HepG2 (cell line): ENCODE measurements around the gene AMER3. TPM values are rescaled to one million over a fixed set of nuclear protein-coding genes. Genes with fewer than 3 reads are reported as not detected.
A peak's percentile ranks its signal among the peaks of the same experiment; 100 is the strongest.

ENCODE experiments used
- ATM ChIP-seq: fragments of 450-650 bp; IDR thresholded peaks from 2 replicates; pipeline ENCODE4 v1.7.1; 2017; ENCODE audit warnings: mild to moderate bottlenecking, borderline replicate concordance
- CBX5 ChIP-seq: sonication (generic); formaldehyde crosslinking; IDR thresholded peaks from 2 replicates; pipeline ENCODE4 v1.4.0; 2020; ENCODE audit warnings: missing genetic modification reagents, borderline replicate concordance
- ELF1 ChIP-seq: sonication (generic); formaldehyde crosslinking; IDR thresholded peaks from 2 replicates; pipeline ENCODE4 v1.4.0; 2020; ENCODE audit warnings: missing genetic modification reagents
- ELF3 ChIP-seq: IDR thresholded peaks from 2 replicates; pipeline ENCODE4 v1.6.1; 2016; ENCODE audit warnings: missing genetic modification reagents, missing compliant biosample characterization
- GABPB1 ChIP-seq: IDR thresholded peaks from 2 replicates; pipeline ENCODE4 v1.6.1; 2016; ENCODE audit warnings: mild to moderate bottlenecking, missing genetic modification reagents, moderate library complexity, missing compliant biosample characterization
- HMGXB4 ChIP-seq, 2 experiments: sonication (generic) in 1 of 2; formaldehyde crosslinking in 1 of 2; IDR thresholded peaks; 2 replicates each; pipeline versions ENCODE4 v1.4.0 to v1.6.1; 2018 to 2020; ENCODE audit warnings: missing genetic modification reagents in 2 of 2, borderline replicate concordance in 1 of 2, low read depth in 1 of 2, mild to moderate bottlenecking in 1 of 2, missing biosample characterization in 1 of 2
- HOXA5 ChIP-seq: sonication (generic); formaldehyde crosslinking; IDR thresholded peaks from 2 replicates; pipeline ENCODE4 v1.4.0; 2020; ENCODE audit warnings: missing genetic modification reagents
- MAFK ChIP-seq, 2 experiments: IDR thresholded peaks in 1 of 2; conservative IDR thresholded peaks in 1 of 2; 2 replicates each; pipeline ENCODE4 v1.6.1; 2011; ENCODE audit warnings: improper control_type of control experiment in 2 of 2, low read length in 2 of 2
- PAF1 ChIP-seq: IDR thresholded peaks from 2 replicates; pipeline ENCODE4 v1.6.1; 2016; ENCODE audit warnings: missing genetic modification reagents, missing compliant biosample characterization
- PHB2 ChIP-seq: fragments of 450-650 bp; IDR thresholded peaks from 2 replicates; pipeline ENCODE4 v1.6.1; 2018; ENCODE audit not compliant: partially characterized antibody
- PTBP1 ChIP-seq: fragments of 200-400 bp; formaldehyde crosslinking; IDR thresholded peaks from 2 replicates; pipeline ENCODE4 v1.6.1; 2018; ENCODE audit warnings: low read length, low read depth; ENCODE audit not compliant: poor library complexity, severe bottlenecking
- RELA ChIP-seq: sonication (generic); formaldehyde crosslinking; IDR thresholded peaks from 2 replicates; pipeline ENCODE4 v1.4.0; 2020; ENCODE audit warnings: missing genetic modification reagents
- TEF ChIP-seq: sonication (generic); formaldehyde crosslinking; IDR thresholded peaks from 2 replicates; pipeline ENCODE4 v1.5.0; 2020; ENCODE audit warnings: missing genetic modification reagents
- ZBTB7A ChIP-seq: sonication (generic); formaldehyde crosslinking; IDR thresholded peaks from 2 replicates; pipeline ENCODE4 v1.8.0; 2022; ENCODE audit warnings: mild to moderate bottlenecking, missing genetic modification reagents
- ZFYVE20 ChIP-seq: sonication (generic); formaldehyde crosslinking; IDR thresholded peaks from 2 replicates; pipeline ENCODE4 v1.8.0; 2023; ENCODE audit warnings: low read depth, mild to moderate bottlenecking, moderate library complexity, missing genetic modification reagents, borderline replicate concordance
- ZNF260 ChIP-seq: sonication (generic); formaldehyde crosslinking; IDR thresholded peaks from 2 replicates; pipeline ENCODE4 v1.4.0; 2020; ENCODE audit warnings: missing genetic modification reagents, low read depth, mild to moderate bottlenecking, borderline replicate concordance
- ZNF441 ChIP-seq: sonication (generic); formaldehyde crosslinking; IDR thresholded peaks from 2 replicates; pipeline ENCODE4 v1.7.0; 2021; ENCODE audit warnings: missing genetic modification reagents, borderline replicate concordance
- ZNF777 ChIP-seq: sonication (generic); formaldehyde crosslinking; IDR thresholded peaks from 2 replicates; pipeline ENCODE4 v1.4.0; 2020; ENCODE audit warnings: missing genetic modification reagents
- ZZZ3 ChIP-seq: sonication (generic); formaldehyde crosslinking; IDR thresholded peaks from 2 replicates; pipeline ENCODE4 v1.4.0; 2020; ENCODE audit warnings: missing genetic modification reagents, mild to moderate bottlenecking, borderline replicate concordance
- polyA plus RNA-seq, 8 experiments: library from polyadenylated mRNA; depleted of rRNA in 3 of 8; stranded (reverse) in 7 of 8; unstranded in 1 of 8; fragments of >200 nt; fragmentation: Illumina TruSeq in 4 of 8; extraction: Trizol in 4 of 8; gene quantifications; 2 replicates each; pipeline versions ENCODE4 v1.2.1 to v1.2.3, GENCODE V29; 2011 to 2016; ENCODE audit warnings: low read depth in 4 of 8, missing spikeins in 1 of 8, mixed read lengths in 1 of 8; ENCODE audit not compliant: insufficient read depth in 1 of 8
- total RNA-seq, 5 experiments: library from RNA; depleted of rRNA; stranded (reverse); fragments of >200 nt; fragmentation: Illumina TruSeq; extraction: Trizol; gene quantifications; 2 replicates each; pipeline ENCODE4 v1.2.3, GENCODE V29; 2016; ENCODE audit warnings: low read depth in 1 of 5
- TF ChIP-seq, protein P1 (sequence below): sonication (generic); formaldehyde crosslinking; IDR thresholded peaks from 2 replicates; pipeline ENCODE4 v1.4.0; 2020; ENCODE audit warnings: missing genetic modification reagents
- TF ChIP-seq, protein P2 (sequence below): fragments of 450-650 bp; IDR thresholded peaks from 2 replicates; pipeline ENCODE4 v1.6.1; 2016
- TF ChIP-seq, protein P3 (sequence below): sonication (generic); formaldehyde crosslinking; IDR thresholded peaks from 2 replicates; pipeline ENCODE4 v1.4.0; 2020; ENCODE audit warnings: mild to moderate bottlenecking, missing genetic modification reagents

The AMER3 gene
- total and polyA plus RNA-seq, 2 of the 13 experiments (the other 11 are each of a cell fraction or from before 2014, with no cell fraction given) = not detected

DNA sequence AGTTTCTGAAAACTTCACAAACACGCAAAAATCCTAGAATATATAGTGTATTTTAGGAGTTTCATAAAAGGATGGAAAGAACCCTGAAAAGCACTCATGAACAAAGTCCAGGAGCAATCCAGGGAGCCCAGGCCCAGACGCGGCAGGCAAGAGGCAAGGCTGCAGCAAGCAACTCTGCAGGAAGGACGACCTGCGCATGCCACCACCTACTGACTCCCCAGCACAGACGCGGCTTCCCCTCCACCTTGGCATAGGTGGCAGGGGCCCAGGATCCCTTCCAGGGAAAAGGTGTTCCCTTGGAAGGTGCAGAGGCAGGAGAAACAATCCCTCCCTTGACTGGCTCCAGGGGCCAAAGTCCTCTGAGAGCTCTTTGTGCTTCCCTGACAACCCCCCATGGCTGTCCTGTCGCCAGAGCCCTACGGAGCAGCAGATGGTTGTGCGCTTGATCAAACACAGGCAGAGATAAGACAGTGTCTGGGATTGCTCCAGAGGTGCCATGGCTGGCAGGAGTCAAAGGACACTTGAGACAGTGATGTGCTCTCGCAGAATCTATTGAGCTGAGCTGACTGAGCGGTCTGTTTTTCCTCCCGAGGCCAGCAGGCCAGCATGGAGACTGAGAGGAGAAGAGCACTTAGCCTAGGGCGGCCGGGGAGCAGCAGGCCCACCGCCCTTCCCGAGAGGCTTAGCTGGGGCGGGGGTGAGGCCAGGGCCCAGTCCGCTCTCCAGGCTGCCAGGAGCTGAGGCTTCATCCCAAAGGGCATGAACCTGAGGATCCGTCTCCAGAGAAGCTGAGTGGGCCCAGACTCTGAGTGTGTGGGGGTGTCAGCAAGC lies 10.8 kb upstream of the AMER3 start (continued):
- TF ChIP-seq ATM = no peak
- TF ChIP-seq, protein P1, sequence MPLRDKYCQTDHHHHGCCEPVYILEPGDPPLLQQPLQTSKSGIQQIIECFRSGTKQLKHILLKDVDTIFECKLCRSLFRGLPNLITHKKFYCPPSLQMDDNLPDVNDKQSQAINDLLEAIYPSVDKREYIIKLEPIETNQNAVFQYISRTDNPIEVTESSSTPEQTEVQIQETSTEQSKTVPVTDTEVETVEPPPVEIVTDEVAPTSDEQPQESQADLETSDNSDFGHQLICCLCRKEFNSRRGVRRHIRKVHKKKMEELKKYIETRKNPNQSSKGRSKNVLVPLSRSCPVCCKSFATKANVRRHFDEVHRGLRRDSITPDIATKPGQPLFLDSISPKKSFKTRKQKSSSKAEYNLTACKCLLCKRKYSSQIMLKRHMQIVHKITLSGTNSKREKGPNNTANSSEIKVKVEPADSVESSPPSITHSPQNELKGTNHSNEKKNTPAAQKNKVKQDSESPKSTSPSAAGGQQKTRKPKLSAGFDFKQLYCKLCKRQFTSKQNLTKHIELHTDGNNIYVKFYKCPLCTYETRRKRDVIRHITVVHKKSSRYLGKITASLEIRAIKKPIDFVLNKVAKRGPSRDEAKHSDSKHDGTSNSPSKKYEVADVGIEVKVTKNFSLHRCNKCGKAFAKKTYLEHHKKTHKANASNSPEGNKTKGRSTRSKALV (CRISPR knock-in tag) = 0 out of 2 replicates have a peak, but pooled peaks have one; percentile 66
- no peak for TF ChIP-seq PHB2
- no peak for TF ChIP-seq MAFK (conservative IDR thresholded peaks at IDR 0.05 in 1 of 2, IDR thresholded peaks at IDR 0.05 in 1 of 2; ENCODE audit: low read length in 2 of 2)
- no peak for TF ChIP-seq PAF1
- TF ChIP-seq GABPB1 (CRISPR knock-in tag) = peak; percentile 47; the same call in 1 of the 2 replicates
- TF ChIP-seq ZFYVE20 (CRISPR knock-in tag) = no peak
- TF ChIP-seq PTBP1 = no peak
- no peak for TF ChIP-seq ZNF441
- TF ChIP-seq TEF (CRISPR knock-in tag) = no peak
- no peak for TF ChIP-seq ZNF260 (CRISPR knock-in tag)
- no peak for TF ChIP-seq HOXA5 (CRISPR knock-in tag)
- no peak for TF ChIP-seq ZZZ3 (CRISPR knock-in tag)
- TF ChIP-seq, protein P2, sequence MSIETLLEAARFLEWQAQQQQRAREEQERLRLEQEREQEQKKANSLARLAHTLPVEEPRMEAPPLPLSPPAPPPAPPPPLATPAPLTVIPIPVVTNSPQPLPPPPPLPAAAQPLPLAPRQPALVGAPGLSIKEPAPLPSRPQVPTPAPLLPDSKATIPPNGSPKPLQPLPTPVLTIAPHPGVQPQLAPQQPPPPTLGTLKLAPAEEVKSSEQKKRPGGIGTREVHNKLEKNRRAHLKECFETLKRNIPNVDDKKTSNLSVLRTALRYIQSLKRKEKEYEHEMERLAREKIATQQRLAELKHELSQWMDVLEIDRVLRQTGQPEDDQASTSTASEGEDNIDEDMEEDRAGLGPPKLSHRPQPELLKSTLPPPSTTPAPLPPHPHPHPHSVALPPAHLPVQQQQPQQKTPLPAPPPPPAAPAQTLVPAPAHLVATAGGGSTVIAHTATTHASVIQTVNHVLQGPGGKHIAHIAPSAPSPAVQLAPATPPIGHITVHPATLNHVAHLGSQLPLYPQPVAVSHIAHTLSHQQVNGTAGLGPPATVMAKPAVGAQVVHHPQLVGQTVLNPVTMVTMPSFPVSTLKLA = no peak
- TF ChIP-seq CBX5 = peak; percentile 62; the same call in 1 of the 2 replicates
- TF ChIP-seq ZNF777 (CRISPR knock-in tag) = peak; percentile 51; the same call in 1 of the 2 replicates
- no peak for TF ChIP-seq ZBTB7A (CRISPR knock-in tag)
- peak; percentile 65; the same call in 1 of the 2 replicates for TF ChIP-seq ELF3
- 0 out of 2 replicates have a peak, but pooled peaks have one; percentile 72 for TF ChIP-seq RELA (CRISPR knock-in tag)
- peak in 1 of 2 experiments; percentile 41; a peak in 2 of 4 replicates for TF ChIP-seq HMGXB4 (CRISPR knock-in tag; IDR thresholded peaks at IDR 0.05; ENCODE audit: borderline replicate concordance in 1 of 2, low read depth in 1 of 2)
- no peak for TF ChIP-seq ELF1
- TF ChIP-seq, protein P3, sequence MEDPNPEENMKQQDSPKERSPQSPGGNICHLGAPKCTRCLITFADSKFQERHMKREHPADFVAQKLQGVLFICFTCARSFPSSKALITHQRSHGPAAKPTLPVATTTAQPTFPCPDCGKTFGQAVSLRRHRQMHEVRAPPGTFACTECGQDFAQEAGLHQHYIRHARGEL (CRISPR knock-in tag) = no peak
